ENCODE measurements around the gene LARGE1. TPM values are rescaled to one million over a fixed set of nuclear protein-coding genes. Genes with fewer than 3 reads are reported as not detected.

LARGE1 gene
- total and polyA plus RNA-seq, 2 of the 8 experiments (the other 6 are each of a cell fraction or from before 2014, with no cell fraction given): 43.7 to 83.0 TPM

- TF ChIP-seq KDM1A (IDR thresholded peaks at IDR 0.05; ENCODE audit: borderline replicate concordance, low read length): no peak
- TF ChIP-seq YY1 (IDR thresholded peaks at IDR 0.05; ENCODE audit: low read depth, low read length): no peak
Observed at GRCh38 chr22:33891455-33891854, 28.8 kb downstream of the LARGE1 start (continued).
